Measurements from ENCODE around the gene MMP23B.

MMP23B gene

GRCh38 chr1:1602968-1603506 is 28.9 kb upstream of the MMP23B start:
- H3K4me2 ChIP-seq: peak overlapping the region; percentile 71
- no peak overlapping the region for H3K27ac ChIP-seq
- H3K79me2 ChIP-seq (ENCODE audit: insufficient read depth, low read depth): no peaks in the 10 kb centered on the region
- H3K27me3 ChIP-seq (ENCODE audit: insufficient read depth, low read depth): peaks cover 16% of the 10 kb centered on the region
- no peaks in the 10 kb centered on the region for H3K36me3 ChIP-seq (ENCODE audit: insufficient read depth)
- TF ChIP-seq, protein P1, sequence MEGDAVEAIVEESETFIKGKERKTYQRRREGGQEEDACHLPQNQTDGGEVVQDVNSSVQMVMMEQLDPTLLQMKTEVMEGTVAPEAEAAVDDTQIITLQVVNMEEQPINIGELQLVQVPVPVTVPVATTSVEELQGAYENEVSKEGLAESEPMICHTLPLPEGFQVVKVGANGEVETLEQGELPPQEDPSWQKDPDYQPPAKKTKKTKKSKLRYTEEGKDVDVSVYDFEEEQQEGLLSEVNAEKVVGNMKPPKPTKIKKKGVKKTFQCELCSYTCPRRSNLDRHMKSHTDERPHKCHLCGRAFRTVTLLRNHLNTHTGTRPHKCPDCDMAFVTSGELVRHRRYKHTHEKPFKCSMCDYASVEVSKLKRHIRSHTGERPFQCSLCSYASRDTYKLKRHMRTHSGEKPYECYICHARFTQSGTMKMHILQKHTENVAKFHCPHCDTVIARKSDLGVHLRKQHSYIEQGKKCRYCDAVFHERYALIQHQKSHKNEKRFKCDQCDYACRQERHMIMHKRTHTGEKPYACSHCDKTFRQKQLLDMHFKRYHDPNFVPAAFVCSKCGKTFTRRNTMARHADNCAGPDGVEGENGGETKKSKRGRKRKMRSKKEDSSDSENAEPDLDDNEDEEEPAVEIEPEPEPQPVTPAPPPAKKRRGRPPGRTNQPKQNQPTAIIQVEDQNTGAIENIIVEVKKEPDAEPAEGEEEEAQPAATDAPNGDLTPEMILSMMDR (conservative IDR thresholded peaks at IDR 0.05; ENCODE audit: low read depth, low read length): no peak
- H3K4me3 ChIP-seq (IDR thresholded peaks at IDR 0.05; ENCODE audit: insufficient read depth, low read depth, low read length): no peak overlapping the region
- peaks cover 25% of the 10 kb centered on the region for H3K4me1 ChIP-seq (ENCODE audit: low read depth, poor library complexity, severe bottlenecking)
- no peaks in the 10 kb centered on the region for H4K20me1 ChIP-seq (ENCODE audit: insufficient read depth)
- no peak overlapping the region for H3K9ac ChIP-seq
- peak overlapping the region; percentile 51; the same call in 1 of the 2 replicates for H2AFZ ChIP-seq (ENCODE audit: low read depth)

- Histone ChIP-seq H3K36me3 (ENCODE audit: insufficient read depth) (no peaks in the 10 kb centered on the region), H3K9ac (no peak overlapping the region), H3K4me1 (ENCODE audit: low read depth, poor library complexity, severe bottlenecking) (peaks cover 24% of the 10 kb centered on the region), H3K4me2 (peak overlapping the region; percentile 71; the same call in 1 of the 2 replicates), H2AFZ (ENCODE audit: low read depth) (peak overlapping the region; percentile 51; the same call in 1 of the 2 replicates), H4K20me1 (ENCODE audit: insufficient read depth) (no peaks in the 10 kb centered on the region), H3K27ac (no peak overlapping the region), H3K79me2 (ENCODE audit: insufficient read depth, low read depth) (no peaks in the 10 kb centered on the region), H3K27me3 (ENCODE audit: insufficient read depth, low read depth) (peaks cover 9% of the 10 kb centered on the region), H3K4me3 (IDR thresholded peaks at IDR 0.05; ENCODE audit: insufficient read depth, low read depth, low read length) (no peak overlapping the region)
- TF ChIP-seq, protein P1 (conservative IDR thresholded peaks at IDR 0.05; ENCODE audit: low read depth, low read length): no peak
These were observed 28.2 kb upstream of the MMP23B start for GRCh38 chr1:1603671-1604373.

DNA sequence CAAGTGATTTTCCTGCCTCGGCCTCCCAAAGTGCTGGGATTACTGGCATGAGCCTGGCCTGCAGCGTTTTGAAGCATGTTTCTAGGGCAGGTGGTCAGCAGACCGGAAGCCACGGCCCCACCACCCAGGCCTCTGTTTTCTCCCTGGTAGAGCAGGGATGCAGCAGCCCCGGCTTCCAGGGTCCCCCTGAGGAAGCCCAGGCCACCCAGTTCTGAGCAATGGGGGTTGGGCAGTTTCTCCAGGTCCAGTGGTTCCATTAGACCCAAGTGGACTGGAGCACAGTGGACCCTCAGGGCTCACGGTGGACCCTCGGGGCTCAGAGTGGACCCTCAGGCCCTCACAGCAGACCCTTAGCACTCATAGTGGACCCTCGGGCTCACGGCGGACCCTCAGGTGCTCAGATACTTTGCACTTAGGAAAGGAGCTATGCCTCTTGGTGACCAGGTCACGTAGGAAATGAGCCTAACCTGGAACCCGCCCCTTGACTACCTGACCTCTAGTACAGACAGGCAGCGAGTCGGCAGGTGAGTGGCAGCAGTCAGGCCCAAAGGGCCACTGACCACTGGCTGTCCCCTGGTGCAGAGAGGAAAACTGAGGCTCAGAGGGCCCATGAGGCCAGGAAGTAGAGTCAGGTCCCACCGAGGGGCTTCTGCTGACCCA is 27.5 kb upstream of the MMP23B start:
- H3K36me3 ChIP-seq (ENCODE audit: insufficient read depth): no peaks in the 10 kb centered on the region
- H3K4me3 ChIP-seq (IDR thresholded peaks at IDR 0.05; ENCODE audit: insufficient read depth, low read depth, low read length): no peak overlapping the region
- peaks cover 28% of the 10 kb centered on the region for H3K4me1 ChIP-seq (ENCODE audit: low read depth, poor library complexity, severe bottlenecking)
- no peak overlapping the region for H2AFZ ChIP-seq (ENCODE audit: low read depth)
- 0 out of 2 replicates have a peak, but pooled peaks cover 3% of the 10 kb centered on the region for H3K27me3 ChIP-seq (ENCODE audit: insufficient read depth, low read depth)
- H3K27ac ChIP-seq: no peak overlapping the region
- H3K4me2 ChIP-seq: no peak overlapping the region
- H4K20me1 ChIP-seq (ENCODE audit: insufficient read depth): no peaks in the 10 kb centered on the region
- no peak overlapping the region for H3K9ac ChIP-seq
- H3K79me2 ChIP-seq (ENCODE audit: insufficient read depth, low read depth): no peaks in the 10 kb centered on the region
- TF ChIP-seq, protein P1 (conservative IDR thresholded peaks at IDR 0.05; ENCODE audit: low read depth, low read length): no peak

DNA sequence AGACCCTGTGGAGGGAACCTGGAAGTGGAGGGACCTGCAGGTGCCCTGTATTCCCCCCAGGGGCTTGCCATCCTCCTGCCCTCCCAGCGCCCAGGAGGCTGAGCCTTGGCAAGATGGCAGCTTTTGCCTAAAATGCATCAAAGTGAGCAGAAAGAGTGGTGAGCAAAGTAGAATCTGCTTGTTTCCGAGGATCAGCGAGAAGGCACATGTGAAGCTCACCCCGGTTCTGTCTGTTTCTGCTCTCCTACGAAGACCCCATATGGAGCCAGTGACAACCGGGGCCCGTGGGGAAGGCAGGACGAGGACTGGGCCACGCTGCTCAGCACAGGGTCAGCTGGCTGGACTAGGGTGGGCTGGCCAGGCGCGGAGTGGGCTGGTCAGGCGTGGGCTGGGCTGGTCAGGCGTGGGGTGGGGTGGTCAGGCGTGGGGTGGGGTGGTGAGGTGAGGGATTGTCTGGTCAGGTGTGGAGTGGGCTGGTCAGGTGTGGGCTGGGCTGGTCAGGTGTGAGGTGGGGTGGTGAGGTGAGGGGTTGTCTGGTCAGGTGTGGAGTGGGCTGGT is 26.9 kb upstream of the MMP23B start:
- TF ChIP-seq, protein P1 (conservative IDR thresholded peaks at IDR 0.05; ENCODE audit: low read depth, low read length): no peak
- no peak overlapping the region for H3K4me2 ChIP-seq
- no peak overlapping the region for H3K27ac ChIP-seq
- no peak overlapping the region for H2AFZ ChIP-seq (ENCODE audit: low read depth)
- no peak overlapping the region for H3K4me3 ChIP-seq (IDR thresholded peaks at IDR 0.05; ENCODE audit: insufficient read depth, low read depth, low read length)
- no peak overlapping the region for H3K9ac ChIP-seq
- no peaks in the 10 kb centered on the region for H3K79me2 ChIP-seq (ENCODE audit: insufficient read depth, low read depth)
- H3K4me1 ChIP-seq (ENCODE audit: low read depth, poor library complexity, severe bottlenecking): peaks cover 34% of the 10 kb centered on the region
- 0 out of 2 replicates have a peak, but pooled peaks cover 3% of the 10 kb centered on the region for H3K27me3 ChIP-seq (ENCODE audit: insufficient read depth, low read depth)
- no peaks in the 10 kb centered on the region for H3K36me3 ChIP-seq (ENCODE audit: insufficient read depth)
- no peaks in the 10 kb centered on the region for H4K20me1 ChIP-seq (ENCODE audit: insufficient read depth)
